ENCODE results near the gene SHROOM2. TPM values are rescaled to one million over a fixed set of nuclear protein-coding genes. Genes with fewer than 3 reads are reported as not detected.

The SHROOM2 gene
- total RNA-seq, 1 experiment from 2014 or later = 13.9 TPM

DNA sequence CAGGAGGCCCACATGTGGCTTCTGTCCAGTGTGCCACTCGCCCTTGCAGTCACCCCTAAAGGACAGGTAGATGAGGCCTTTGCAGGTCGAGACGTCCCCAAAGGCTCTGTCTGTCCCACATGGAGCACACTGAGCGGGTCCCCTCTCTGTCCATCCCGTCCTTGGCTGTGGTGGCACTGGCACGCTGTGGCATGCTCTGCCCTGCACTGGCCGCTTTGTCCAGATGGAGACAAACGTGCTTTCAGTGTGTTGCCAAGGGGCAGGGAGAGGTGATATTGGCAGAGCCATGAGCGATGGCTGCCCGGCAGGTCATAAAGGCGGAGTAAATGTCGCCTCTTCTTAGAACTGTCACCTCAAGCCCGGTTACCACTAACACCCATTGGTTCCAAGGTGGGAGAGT, 94.0 kb downstream of the SHROOM2 start:
- Histone ChIP-seq H3K27ac (ENCODE audit: insufficient read length, low read depth, low read length) (no peak overlapping the region), H3K9ac (ENCODE audit: extremely low read depth, insufficient read length, low read length) (no peak overlapping the region), H3K4me2 (ENCODE audit: insufficient read depth, insufficient read length, low read length) (no peak overlapping the region), H3K18ac (ENCODE audit: insufficient read length, low read depth, low read length) (no peak overlapping the region), H4K8ac (replicated peaks; ENCODE audit: insufficient read length, low read depth, low read length) (no peak overlapping the region), H2AFZ (ENCODE audit: low read length) (no peak overlapping the region), H2AK5ac (ENCODE audit: insufficient read length, low read length) (no peak overlapping the region), H2BK5ac (ENCODE audit: insufficient read length, low read length) (no peak overlapping the region), H3K23ac (ENCODE audit: insufficient read length, low read depth, low read length) (no peak overlapping the region), H4K5ac (ENCODE audit: insufficient read length, low read depth, low read length) (no peak overlapping the region), H2BK12ac (ENCODE audit: insufficient read length, low read depth, low read length) (no peak overlapping the region), H3K4ac (ENCODE audit: low read depth, low read length) (no peak overlapping the region), H4K20me1 (ENCODE audit: control insufficient read depth, insufficient read depth, insufficient read length) (no peaks in the 10 kb centered on the region), H3K9me3 (ENCODE audit: control insufficient read depth, low read depth, low read length) (no peaks in the 10 kb centered on the region), H2BK15ac (ENCODE audit: low read depth, low read length) (no peak overlapping the region), H3K23me2 (ENCODE audit: insufficient read length, low read depth, low read length, poor library complexity, severe bottlenecking) (no peaks in the 10 kb centered on the region), H2BK120ac (ENCODE audit: low read depth, low read length, poor library complexity, severe bottlenecking) (no peak overlapping the region), H3K14ac (ENCODE audit: insufficient read depth, low read length) (no peak overlapping the region; the same call in 1 of the 2 replicates), H2BK20ac (ENCODE audit: low read depth, low read length, poor library complexity, severe bottlenecking) (no peak overlapping the region), H3T11ph (ENCODE audit: low read length) (no peak overlapping the region), H3K27me3 (ENCODE audit: insufficient read depth, low read length) (no peaks in the 10 kb centered on the region), H3K4me1 (ENCODE audit: insufficient read depth, low read length) (no peaks in the 10 kb centered on the region), H3K79me1 (ENCODE audit: insufficient read depth, low read depth, low read length, poor library complexity, severe bottlenecking) (peaks cover 2% of the 10 kb centered on the region), H3K79me2 (ENCODE audit: insufficient read depth, low read length) (no peaks in the 10 kb centered on the region; the same call in 1 of the 2 replicates), H4K91ac (ENCODE audit: insufficient read length, low read depth, low read length) (no peak overlapping the region), H3K56ac (ENCODE audit: insufficient read length, low read depth, low read length) (no peak overlapping the region)
- WGBS (ENCODE audit: extremely low coverage, insufficient read length, low lambda C conversion rate) = no CpG with 5 or more reads among the region's 13 CpGs
- H3K27me3 Mint-ChIP-seq (ENCODE audit: low read depth) = no peaks in the 10 kb centered on the region; the same call in 1 of the 2 replicates
- no peak overlapping the region for H3K4me3 Mint-ChIP-seq
- no peak overlapping the region for H3K27ac Mint-ChIP-seq
- H3K4me1 Mint-ChIP-seq = peaks cover 15 to 43% of the 10 kb centered on the region in 2 experiments
- peaks cover 8 to 32% of the 10 kb centered on the region in 2 experiments; a peak in 4 of 5 replicates for H3K9me3 Mint-ChIP-seq
- DNase-seq = no peak
- peaks cover 2 to 14% (median 4%) of the 10 kb centered on the region in 3 experiments; a peak in 5 of 7 replicates for H3K36me3 Mint-ChIP-seq (ENCODE audit: insufficient read depth in 1 of 3, low read depth in 3 of 3)
- TF ChIP-seq, protein P1, sequence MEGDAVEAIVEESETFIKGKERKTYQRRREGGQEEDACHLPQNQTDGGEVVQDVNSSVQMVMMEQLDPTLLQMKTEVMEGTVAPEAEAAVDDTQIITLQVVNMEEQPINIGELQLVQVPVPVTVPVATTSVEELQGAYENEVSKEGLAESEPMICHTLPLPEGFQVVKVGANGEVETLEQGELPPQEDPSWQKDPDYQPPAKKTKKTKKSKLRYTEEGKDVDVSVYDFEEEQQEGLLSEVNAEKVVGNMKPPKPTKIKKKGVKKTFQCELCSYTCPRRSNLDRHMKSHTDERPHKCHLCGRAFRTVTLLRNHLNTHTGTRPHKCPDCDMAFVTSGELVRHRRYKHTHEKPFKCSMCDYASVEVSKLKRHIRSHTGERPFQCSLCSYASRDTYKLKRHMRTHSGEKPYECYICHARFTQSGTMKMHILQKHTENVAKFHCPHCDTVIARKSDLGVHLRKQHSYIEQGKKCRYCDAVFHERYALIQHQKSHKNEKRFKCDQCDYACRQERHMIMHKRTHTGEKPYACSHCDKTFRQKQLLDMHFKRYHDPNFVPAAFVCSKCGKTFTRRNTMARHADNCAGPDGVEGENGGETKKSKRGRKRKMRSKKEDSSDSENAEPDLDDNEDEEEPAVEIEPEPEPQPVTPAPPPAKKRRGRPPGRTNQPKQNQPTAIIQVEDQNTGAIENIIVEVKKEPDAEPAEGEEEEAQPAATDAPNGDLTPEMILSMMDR (conservative IDR thresholded peaks at IDR 0.05) = no peak
